GM21529 (cell line): Measurements from ENCODE around the gene TSPAN15.
"Not testable (repeated sequence)": the region's sequence is repeated elsewhere in the genome, so short reads cannot be mapped to it uniquely, and the experiment has no call there.

Experiments used
- ATAC-seq: cut with Tn5 transposase; IDR thresholded peaks from one replicate; pipeline ENCODE4 v1.9.1; 2021; ENCODE audit not compliant: unreplicated experiment

TSPAN15 gene

DNA sequence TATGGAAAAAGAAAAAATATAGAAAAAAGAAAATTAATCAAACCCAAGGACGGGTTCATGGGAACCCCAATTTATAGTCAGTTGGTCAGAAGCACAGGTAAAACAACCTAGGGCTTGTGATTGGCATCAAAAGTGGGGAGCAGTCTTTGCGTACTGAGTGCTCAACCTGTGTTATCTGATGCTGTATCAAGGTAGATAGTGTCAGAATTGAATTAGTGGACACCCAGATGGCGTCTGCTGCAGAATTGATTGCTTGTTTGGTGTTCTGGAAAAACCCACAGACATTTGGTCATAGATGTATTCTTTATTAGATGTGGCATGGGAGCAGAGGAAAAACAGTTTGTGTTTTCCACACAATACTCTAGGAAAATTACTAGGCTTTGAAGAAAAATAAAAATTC, 82.4 kb downstream of the TSPAN15 start:
- ATAC-seq: no peak

DNA sequence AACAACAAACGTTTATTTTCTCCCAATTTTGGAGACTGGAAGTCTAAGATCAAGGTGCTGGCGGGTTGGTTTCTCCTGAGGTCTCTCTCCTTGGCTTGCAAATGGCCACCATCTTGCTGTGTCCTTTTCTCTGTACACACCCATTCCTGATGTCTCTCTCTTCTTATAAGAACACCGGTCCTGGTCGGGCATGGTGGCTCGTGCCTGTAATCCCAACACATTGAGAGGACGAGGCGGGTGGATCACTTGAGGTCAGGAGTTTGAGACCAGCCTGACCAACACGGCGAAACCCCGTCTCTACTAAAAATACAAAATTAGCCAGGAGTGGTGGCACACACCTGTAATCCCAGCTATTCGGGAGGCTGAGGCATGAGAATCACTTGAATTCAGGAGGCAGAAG, 85.3 kb downstream of the TSPAN15 start:
- not testable (repeated sequence) for ATAC-seq

DNA sequence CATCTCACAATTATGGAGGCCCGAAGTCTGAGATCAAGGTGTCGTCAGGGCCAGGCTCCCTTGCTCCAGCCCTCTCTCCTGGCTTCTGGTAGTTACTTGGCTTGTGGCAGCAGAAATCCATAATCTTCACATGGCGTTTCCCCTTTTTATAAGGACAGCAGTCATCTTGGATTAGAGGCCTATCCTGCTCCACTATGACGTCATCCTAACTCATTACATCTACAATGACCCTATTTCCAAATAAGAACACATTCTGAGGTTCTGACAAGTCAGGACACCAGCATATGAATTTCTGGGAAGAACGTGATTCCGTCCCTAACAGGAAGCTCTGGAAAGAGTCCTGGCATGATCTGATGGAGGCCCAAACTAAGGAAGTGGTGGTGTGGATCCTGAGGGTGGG, 86.2 kb downstream of the TSPAN15 start:
- no peak for ATAC-seq

DNA sequence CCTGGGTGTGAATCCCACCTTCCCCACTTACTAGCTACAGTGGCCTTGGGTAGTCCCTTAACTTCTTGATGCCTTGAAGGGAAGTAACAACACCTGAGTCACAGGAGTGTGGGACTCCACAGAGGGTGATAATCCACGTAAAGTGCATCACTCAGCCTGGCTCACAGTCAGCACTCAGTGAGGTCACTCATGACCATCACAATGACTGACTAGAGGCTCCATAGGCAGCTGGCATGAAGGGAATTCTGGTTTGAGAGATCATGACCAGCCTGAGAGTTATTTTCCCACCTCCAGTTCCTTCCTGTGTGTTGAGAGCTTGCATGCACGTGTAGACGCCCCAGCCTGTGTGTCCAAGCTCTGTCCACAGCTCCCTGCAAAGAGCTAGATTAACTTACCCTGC, 87.2 kb downstream of the TSPAN15 start:
- no peak for ATAC-seq

DNA sequence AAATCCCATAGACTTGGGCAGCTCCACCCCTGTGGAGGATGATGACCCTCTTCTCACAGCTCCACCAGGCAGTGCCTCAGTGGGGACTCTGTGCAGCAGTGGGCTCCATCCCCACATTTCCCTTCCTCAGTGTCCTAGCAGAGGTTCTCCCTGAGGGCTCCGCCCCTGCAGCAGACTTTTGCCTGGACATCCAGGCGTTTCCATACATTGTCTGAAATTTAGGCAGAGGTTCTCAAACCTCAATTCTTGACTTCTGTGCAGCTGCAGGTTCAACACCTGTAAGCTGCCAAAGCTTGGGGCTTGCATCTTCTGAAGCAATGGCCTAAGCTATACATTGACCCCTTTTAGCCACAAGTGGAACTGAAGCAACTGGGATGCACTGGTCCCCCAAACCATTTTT, 90.2 kb downstream of the TSPAN15 start:
- no peak for ATAC-seq

DNA sequence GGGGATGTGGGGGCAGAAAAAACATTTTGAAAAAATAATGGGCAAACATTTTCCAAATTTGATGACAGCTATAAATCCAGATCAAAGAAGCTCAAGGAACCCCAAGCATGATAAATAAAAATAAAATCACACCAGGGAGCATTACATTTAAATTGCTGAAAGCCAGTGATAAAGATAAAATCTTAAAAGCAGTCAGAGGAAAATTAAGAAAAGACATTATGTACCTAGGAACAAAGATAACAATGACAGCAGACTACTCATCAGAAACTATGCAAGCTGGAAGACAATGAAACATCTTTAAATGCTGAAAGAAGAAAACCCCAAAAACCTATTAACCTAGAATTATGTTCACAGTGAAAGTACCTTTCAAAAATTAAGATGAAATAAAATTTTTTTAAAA, 98.7 kb downstream of the TSPAN15 start:
- ATAC-seq: no peak

DNA sequence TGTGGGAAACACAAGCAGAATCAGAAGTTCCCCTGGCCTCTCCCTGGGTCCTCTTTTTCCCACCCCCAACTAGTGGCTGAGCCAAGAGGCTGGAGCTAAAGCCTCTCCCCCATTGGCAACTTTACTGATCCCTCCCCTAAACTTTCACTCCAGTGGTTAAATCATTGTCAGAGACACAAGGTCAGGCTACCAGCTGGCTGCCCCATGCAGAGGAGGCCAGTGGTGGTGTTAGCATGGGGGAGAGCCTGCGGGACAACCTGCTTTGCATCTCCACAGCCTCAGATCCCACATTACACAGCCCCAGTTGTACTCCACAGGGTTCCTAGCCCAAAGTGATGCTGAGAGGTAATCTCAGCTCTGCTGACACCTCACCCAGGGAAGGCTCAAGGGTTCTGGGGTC, 101.0 kb downstream of the TSPAN15 start:
- ATAC-seq: no peak

DNA sequence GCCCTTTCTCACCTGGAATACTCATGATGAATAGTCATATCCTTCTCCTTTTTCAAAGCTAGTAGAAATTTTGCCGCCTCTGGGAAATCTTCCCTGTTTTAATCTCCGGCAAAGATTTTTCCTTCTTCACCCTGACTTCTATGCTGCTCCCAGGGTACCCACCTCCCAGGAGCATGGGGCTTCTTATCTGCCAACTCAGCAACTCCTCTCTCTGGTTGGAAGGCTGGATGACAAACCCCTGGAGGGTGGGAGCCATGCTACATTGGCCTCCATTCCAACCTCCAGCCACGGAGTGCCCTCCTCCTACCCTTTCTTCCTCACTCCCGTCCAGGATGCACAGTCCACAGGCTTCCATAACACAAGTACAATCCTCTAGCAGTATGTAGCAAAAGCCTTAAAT, 102.1 kb downstream of the TSPAN15 start:
- no peak for ATAC-seq

DNA sequence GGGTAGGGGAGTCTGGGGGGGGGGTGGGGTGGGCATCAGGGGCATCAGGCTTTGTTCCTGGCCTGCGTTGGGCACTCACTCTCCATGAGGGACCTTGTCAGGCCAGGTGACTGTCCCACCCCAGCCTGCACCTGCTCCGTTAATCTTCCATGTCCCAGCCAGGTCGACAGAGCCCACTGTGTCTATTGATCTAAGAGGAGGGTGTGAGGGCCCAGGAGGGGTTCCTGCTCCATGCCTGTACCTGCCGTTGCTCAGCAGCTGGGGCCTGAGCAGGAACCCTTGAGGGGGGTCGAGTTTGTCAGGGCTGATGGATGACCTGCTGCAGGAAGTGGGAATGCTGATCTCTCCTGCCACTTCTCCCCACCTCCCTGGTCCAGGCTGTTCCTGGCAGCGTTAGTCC, 103.3 kb downstream of the TSPAN15 start:
- ATAC-seq: no peak
